DOHH2 (cell line): Measurements from ENCODE around the gene CCDC40.

Source experiments
- H3F3A ChIP-seq: fragments of 200-600 bp; sonication (generic), shearing (Covaris generic); 2 replicates; pipeline ENCODE4 v1.6.0; 2016; ENCODE audit warnings: antibody characterized with exemption, mild to moderate bottlenecking; ENCODE audit not compliant: control insufficient read depth, insufficient read depth
- H3K27ac ChIP-seq: fragments of 200-600 bp; sonication (generic); 2 replicates; pipeline ENCODE4 v1.5.1; 2014; ENCODE audit warnings: low read depth, mild to moderate bottlenecking, low read length, moderate library complexity
- H3K27me3 ChIP-seq: fragments of 200-600 bp; sonication (generic); 2 replicates; pipeline ENCODE4 v1.6.1; 2014; ENCODE audit warnings: mild to moderate bottlenecking, low read length, mixed read lengths; ENCODE audit not compliant: control insufficient read depth
- H3K36me3 ChIP-seq: fragments of 200-600 bp; sonication (generic); 2 replicates; pipeline ENCODE4 v1.6.1; 2014; ENCODE audit warnings: mild to moderate bottlenecking, low read length, moderate library complexity, mixed read lengths; ENCODE audit not compliant: control insufficient read depth
- H3K4me1 ChIP-seq: fragments of 200-600 bp; sonication (generic); 2 replicates; pipeline ENCODE4 v1.6.1; 2014; ENCODE audit warnings: mild to moderate bottlenecking, low read length, mixed read lengths; ENCODE audit not compliant: control insufficient read depth
- H3K4me2 ChIP-seq: fragments of 200-600 bp; sonication (generic); 2 replicates; pipeline ENCODE4 v1.6.0; 2014; ENCODE audit warnings: mild to moderate bottlenecking, low read length, moderate library complexity
- H3K4me3 ChIP-seq: fragments of 200-600 bp; sonication (generic); 2 replicates; pipeline ENCODE4 v1.5.1; 2014; ENCODE audit warnings: mild to moderate bottlenecking, low read length, mixed read lengths
- H3K79me2 ChIP-seq: fragments of 200-600 bp; sonication (generic); 2 replicates; pipeline ENCODE4 v1.6.1; 2014; ENCODE audit warnings: mild to moderate bottlenecking, low read length, mixed read lengths; ENCODE audit not compliant: control insufficient read depth
- H3K9me2 ChIP-seq: fragments of 200-600 bp; sonication (generic); replicated peaks from 2 replicates; pipeline ENCODE4 v1.6.1; 2014; ENCODE audit warnings: mild to moderate bottlenecking, low read length, mixed read lengths; ENCODE audit not compliant: control insufficient read depth
- H3K9me3 ChIP-seq: fragments of 200-600 bp; sonication (generic); 2 replicates; pipeline ENCODE4 v1.6.1; 2014; ENCODE audit warnings: antibody characterized with exemption, low read length, mixed read lengths; ENCODE audit not compliant: control insufficient read depth, insufficient read depth
- H4K20me1 ChIP-seq: fragments of 200-600 bp; sonication (generic); 2 replicates; pipeline ENCODE4 v1.6.0; 2014; ENCODE audit warnings: low read depth, mild to moderate bottlenecking, antibody characterized with exemption, low read length, moderate library complexity; ENCODE audit not compliant: control insufficient read depth, insufficient read depth
- CTCF ChIP-seq: fragments of 200-600 bp; sonication (generic); IDR thresholded peaks from one replicate; pipeline ENCODE4 v1.5.1; 2014; ENCODE audit warnings: antibody characterized with exemption, mild to moderate bottlenecking, low read depth, low read length; ENCODE audit not compliant: poor library complexity, severe bottlenecking
- EZH2phosphoT487 ChIP-seq: fragments of 200-600 bp; sonication (generic); IDR thresholded peaks from 2 replicates; pipeline ENCODE4 v1.6.1; 2017; ENCODE audit warnings: borderline replicate concordance, mild to moderate bottlenecking, antibody characterized with exemption, low read length, moderate library complexity, mixed read lengths

The CCDC40 gene

GRCh38 chr17:80146121-80147034, 109.9 kb downstream of the CCDC40 start:
- H3F3A ChIP-seq = no peaks in the 10 kb centered on the region
- H3K36me3 ChIP-seq = peaks cover 53% of the 10 kb centered on the region
- peak overlapping the region; percentile 100 for H3K4me3 ChIP-seq
- H3K27ac ChIP-seq = peak overlapping the region; percentile 59
- peaks cover 26% of the 10 kb centered on the region for H4K20me1 ChIP-seq
- peak overlapping the region; percentile 99 for H3K4me2 ChIP-seq
- no peak for TF ChIP-seq EZH2phosphoT487
- no peak for TF ChIP-seq CTCF
- no peaks in the 10 kb centered on the region for H3K9me2 ChIP-seq
- H3K4me1 ChIP-seq = peaks cover 27% of the 10 kb centered on the region
- no peaks in the 10 kb centered on the region for H3K9me3 ChIP-seq
- H3K79me2 ChIP-seq = peaks cover 67% of the 10 kb centered on the region
- H3K27me3 ChIP-seq = no peaks in the 10 kb centered on the region

GRCh38 chr17:80147035-80147822, 110.8 kb downstream of the CCDC40 start, which contains the start of gene EIF4A3:
TSS of gene EIF4A3 (minus strand) at chr17:80147128. CDS start at chr17:80146961, 167 bp downstream.
- H3K4me3 ChIP-seq = peak within 1 kb of the TSS; percentile 100
- peaks cover 27% of the 10 kb centered on the region for H3K4me1 ChIP-seq
- H3K79me2 ChIP-seq = peaks cover 61% of the 10 kb centered on the region
- peak within 1 kb of the TSS; percentile 59 for H3K27ac ChIP-seq
- H3K4me2 ChIP-seq = peak within 1 kb of the TSS; percentile 99
- no peaks in the 10 kb centered on the region for H3K9me3 ChIP-seq
- H3F3A ChIP-seq = no peaks in the 10 kb centered on the region
- no peaks in the 10 kb centered on the region for H3K27me3 ChIP-seq
- H3K9me2 ChIP-seq = no peaks in the 10 kb centered on the region
- peaks cover 26% of the 10 kb centered on the region for H4K20me1 ChIP-seq
- H3K36me3 ChIP-seq = peaks cover 45% of the 10 kb centered on the region
- TF ChIP-seq CTCF (no peak), EZH2phosphoT487 (no peak)
